DMS79 treated with DMSO at 0.1 percent for 48 hours (cell line): ENCODE measurements around the gene PDCD4.

Source experiments
- DNase-seq: peaks from one replicate; lab custom pipeline; 2025; lab: John Stamatoyannopoulos, UW

PDCD4 gene

DNA sequence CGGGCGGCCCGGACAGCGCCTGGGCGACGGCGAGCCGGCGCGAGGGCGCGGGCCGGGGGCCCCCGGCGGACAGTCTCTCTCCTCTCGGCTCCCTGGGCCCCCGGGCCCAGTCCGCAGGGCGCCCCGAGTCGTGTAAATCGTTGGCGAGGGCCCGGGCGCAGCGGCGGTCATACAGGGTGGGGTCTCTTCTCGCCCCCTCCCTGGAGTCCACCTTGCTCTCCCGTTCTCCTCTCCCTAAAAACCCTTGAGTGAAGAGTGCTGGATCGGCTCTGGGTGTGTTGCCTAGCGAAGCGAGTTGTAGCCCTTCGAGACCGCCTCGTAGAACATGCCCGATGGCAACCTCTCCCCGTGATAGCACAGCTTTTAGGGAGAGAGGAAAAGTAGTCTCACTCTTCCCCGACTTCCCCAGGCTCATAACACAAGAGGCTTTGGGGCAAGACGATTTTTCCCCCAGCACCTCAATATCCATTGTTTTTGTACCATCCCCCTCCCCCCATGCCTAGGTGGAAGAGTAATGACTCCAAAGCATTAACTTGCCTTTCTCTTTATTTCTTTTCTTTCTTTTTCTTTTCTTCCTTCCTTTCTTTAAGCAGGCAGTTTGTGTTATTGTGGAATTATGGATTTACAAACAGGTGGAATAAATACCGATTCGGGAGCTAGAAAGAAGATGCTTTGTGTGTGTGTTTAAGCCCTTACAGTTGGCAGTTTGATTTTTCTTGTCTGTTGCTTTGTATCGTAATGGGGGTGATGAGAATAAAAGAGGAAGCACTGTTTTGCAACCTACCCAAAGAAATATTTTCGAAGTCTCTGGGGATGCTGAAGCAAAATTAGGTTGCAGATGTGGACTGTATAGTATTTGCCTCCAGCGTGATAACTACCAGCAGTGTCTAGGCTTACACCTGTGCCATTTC is 48.5 kb downstream of the PDCD4 start:
- peak; percentile 35 for DNase-seq

DNA sequence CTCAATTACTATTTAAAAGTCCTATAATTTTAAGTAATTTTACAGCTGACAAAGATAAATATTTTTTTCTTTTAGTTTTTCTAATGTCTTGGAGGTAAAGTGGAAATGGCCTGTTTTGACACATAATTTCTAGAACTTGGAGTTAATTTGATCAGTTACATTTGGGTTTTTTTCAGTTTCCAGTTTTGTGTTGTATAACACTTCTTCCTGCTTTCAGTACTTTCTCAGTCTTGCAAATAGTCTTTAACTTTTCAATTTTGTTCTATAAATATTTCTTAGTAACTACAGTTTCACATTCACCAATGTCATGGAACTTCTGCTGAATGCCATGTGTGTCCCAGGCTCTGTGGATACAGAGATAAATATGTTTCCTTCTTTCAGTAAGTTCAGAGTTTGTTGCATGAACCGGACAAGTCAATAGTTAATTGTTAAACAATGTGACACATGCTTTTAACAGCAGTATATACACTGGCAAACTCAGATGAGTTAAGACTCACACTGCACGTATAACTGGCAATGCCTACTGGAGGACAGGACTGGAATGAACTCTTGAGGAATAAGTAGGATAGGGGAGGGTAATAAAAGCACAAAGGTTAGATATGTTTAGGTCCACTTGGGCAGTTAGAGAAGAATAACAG is 52.2 kb downstream of the PDCD4 start:
- no peak for DNase-seq

DNA sequence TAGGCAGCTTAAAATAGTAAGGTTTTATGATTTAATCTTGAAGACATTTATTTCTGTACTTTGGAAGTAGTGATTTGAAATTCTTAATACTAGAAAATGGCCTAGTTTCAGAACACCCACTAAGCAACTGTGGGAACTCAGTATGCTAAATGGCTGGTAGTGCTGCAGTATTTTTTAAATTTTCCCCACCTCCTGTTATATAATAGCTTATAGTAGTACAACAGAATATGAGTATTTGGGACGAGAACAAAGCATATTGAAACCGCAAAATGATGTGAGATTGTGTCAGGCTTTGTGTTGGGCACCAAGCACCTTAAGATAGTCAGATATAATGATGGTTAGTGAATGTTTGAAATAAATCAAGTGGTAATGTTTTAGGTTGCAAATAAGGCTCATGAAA is 55.7 kb downstream of the PDCD4 start:
- DNase-seq: no peak

DNA sequence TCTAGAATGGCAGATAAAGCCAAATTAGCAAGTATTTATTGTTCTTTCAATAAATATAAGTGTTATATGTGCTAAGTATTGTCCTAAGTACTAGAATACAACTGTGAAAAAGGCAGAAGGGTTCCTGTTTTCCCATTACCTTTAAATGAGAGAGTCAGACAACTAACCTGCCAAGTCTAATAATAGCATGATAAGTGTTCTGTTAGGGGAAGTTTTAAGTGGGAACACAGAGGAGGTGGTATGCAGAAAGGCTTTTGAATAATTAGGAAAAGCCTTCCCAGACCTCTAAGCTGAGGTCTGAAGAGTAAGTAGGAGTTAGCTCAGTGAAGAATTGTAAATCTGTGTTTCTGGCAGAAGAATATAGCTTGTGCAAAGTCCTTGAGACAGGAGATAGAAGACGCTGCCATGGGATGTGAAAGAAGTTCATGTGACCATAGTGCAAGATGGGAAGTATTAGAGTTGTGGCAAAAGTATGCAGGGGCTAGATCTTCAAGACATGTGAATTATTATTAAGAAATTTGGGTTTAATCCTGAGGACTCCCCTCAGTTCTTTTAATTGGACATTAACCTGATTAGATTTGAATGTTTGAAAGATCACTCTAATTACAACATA is 60.1 kb downstream of the PDCD4 start:
- no peak for DNase-seq

DNA sequence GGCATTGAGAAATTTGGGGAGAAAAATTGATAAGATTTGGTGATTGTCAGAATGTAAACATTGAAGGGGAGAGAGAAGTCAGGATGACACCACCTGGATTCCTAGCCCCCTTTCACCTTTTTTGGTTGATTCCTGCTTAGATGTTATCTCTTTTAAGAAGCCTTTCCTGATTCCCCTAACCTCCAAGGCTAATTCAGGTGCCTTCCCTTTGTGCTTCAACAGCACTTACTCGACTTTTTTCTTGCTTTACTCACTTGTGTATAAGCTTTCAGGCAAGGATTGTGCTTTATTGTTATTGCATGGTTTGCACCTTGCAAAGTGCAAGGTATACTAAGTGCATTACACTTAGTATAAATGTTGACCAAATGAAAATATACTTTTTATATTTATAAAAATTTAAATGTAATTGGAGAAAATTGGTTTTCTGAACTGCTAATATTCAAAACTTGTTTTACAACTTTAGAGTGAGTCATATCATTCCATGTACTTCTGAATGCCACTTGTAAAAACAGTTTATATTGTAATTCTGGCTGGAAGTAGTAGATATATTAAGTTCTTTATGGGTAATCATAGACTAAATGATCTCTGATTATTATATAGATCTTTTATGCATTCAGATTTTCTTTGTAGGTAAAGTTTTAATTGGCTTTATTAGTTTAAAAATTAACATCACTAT is 60.9 kb downstream of the PDCD4 start:
- DNase-seq: no peak

DNA sequence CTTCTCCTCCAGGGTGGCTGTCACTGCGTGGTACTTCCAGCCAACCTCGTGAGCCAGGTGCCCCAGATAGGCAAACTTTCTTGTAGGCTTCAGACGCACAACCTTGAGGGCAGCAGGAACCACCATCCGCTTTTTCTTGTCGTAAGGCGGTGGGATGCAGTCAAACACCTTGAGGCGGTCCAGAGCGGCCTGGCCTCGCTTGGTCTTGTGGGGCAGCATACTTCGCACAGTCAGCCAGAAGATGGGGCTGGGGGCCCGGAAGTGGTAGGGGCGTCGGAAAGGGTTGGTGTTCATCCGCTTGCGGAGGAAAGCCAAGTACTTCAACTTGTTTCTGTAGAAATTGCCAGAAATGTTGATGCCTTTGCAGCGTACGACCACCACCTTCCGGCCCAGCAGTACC is 65.0 kb downstream of the PDCD4 start:
- no peak for DNase-seq

DNA sequence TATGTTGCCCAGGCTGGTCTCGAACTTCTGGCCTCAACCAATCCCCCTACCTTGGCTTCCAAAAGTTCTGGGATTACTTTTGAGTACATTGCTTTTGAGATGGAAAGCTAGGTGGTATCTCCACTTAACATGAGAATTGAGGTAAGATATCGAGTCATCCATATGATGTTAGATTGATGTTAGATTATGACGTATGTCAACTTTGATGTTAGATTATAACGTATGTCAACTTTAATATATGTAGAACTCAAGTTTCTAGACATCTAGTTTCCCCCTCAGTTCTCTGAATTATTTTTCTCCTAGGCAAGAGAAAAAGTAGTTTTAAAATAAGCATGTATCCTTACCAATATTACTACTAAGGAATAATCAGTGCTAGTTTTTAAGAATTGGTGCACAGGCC is 67.7 kb downstream of the PDCD4 start:
- no peak for DNase-seq

DNA sequence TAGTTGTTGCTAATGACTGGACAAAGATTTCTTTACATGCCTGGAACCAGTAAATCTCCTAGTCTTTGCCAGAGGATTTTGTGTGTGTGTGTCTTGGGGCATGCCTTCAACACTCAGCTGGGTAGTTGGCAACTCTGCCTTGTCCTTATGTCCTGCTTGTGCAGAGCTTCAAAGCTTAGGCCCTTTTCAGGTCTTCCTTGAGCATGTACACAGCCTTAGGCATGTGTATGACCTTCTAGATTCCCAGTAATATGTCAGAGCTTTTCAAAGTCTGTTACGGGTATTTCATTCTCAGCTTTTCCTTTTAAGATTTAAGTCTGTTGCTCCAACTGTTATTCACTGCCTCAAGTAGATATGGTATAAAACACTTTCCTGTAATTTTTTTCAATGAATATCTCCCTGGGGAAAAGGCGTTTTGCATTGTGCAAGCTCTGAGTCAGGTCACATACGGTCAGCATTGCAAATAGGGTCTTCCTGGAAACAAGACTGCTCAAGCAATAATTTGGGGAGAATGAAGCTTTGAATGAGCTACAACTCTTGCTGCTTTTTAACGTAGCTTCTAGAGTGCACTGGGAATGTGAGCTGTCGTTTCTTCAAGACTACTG is 73.2 kb downstream of the PDCD4 start:
- DNase-seq: no peak

DNA sequence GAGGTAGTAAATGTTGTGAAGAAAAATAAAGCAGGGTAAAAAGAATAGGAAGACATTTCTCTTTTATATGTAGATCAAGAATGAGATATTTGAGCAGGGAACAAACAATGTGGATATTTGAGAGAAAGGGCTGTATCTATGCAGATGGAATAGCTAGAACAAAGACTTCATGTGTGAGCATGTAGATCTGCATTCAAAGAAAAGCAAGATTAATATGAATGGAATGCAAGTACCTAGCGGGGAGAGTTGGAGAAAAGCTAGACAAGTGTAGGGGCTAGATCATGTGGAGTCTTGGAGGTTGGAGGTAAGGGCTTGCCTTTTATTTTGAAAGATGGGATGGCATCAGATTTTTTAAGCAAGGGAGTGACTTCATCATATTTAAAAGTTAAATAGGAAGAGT is 74.8 kb downstream of the PDCD4 start:
- DNase-seq: no peak

DNA sequence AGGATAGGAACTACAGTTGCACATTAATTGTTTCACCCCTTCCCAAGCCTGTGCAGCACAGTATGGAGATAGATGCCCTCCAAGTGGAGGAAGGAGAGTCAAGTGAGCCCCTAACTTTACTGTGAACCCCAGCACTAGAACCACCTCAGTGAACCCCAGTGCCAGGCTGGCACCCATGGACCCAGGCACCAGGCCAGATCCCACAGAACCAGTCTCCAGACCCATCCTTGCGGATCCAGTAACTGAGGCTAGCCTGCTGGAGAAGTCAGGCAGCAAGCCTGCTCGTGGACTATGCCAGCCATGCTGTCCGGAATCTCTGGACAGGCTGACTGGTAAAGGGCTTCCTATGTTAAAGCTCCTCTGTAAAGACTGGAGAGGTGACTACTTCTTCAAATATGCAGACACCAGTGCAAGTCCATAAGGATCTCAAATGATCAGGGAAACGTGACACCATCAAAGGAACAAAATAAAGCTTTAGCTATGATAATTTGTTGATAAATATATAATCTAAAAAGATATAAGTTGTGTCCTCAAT is 75.4 kb downstream of the PDCD4 start:
- DNase-seq: no peak
